Endothelial cell of umbilical vein (primary cell): Measurements from ENCODE around the gene GJD2. TPM values are rescaled to one million over a fixed set of nuclear protein-coding genes. Genes with fewer than 3 reads are reported as not detected.

Source experiments
- BruUV-seq: library from RNA; stranded (reverse); fragments of 400-500 nt; replicated peaks from 2 replicates; lab custom pipeline; 2021; lab: Mats Ljungman, UMichigan
- CTCF ChIA-PET: fragments of 300-600, 350-600 bp; sonication (Branson Sonifier 250); formaldehyde crosslinking; loops from one replicate; lab custom pipeline; 2021; ENCODE audit warnings: antibody characterized with exemption, inconsistent platforms; lab: Charles Lee
- POLR2A ChIA-PET: fragments of 300-600, 350-600 bp; sonication (Branson Sonifier 250); formaldehyde crosslinking; loops from one replicate; lab custom pipeline; 2021; ENCODE audit warnings: antibody characterized with exemption, inconsistent platforms; lab: Charles Lee
- DNase-seq: peaks from one replicate; pipeline ENCODE4 v3.0.0-alpha.2; 2011; ENCODE audit warnings: low read depth, low spot score
- FAIRE-seq: peaks from 2 replicates; lab custom pipeline; 2011; peaks lifted over from hg19 to GRCh38; lab: Jason Lieb, UNC
- H2AFZ ChIP-seq: 2 replicates; pipeline ENCODE4 v1.6.0; 2012; ENCODE audit warnings: low read depth, low read length, control low read depth, inconsistent platforms
- H3K27ac ChIP-seq: 2 replicates; pipeline ENCODE4 v1.5.1; 2011; ENCODE audit warnings: low read depth, mild to moderate bottlenecking, control low read depth, low read length, moderate library complexity; ENCODE audit not compliant: insufficient read depth
- H3K27me3 ChIP-seq, 2 experiments: 2 replicates each; pipeline versions ENCODE4 v1.6.0 to v1.6.1; 2011; ENCODE audit warnings: low read length in 2 of 2, mixed read lengths in 1 of 2; ENCODE audit not compliant: control insufficient read depth in 2 of 2, insufficient read depth in 2 of 2
- H3K36me3 ChIP-seq, 2 experiments: 2 replicates in 1 of 2; 3 replicates in 1 of 2; pipeline ENCODE4 v1.5.1; 2011; ENCODE audit warnings: low read length in 2 of 2, mild to moderate bottlenecking in 1 of 2, moderate library complexity in 1 of 2; ENCODE audit not compliant: control insufficient read depth in 2 of 2, insufficient read depth in 2 of 2; ENCODE audit errors: extremely low read depth in 1 of 2
- H3K4me1 ChIP-seq: 3 replicates; pipeline ENCODE4 v1.5.1; 2011; ENCODE audit warnings: mild to moderate bottlenecking, low read length; ENCODE audit not compliant: control insufficient read depth, insufficient read depth; ENCODE audit errors: extremely low read depth
- H3K4me2 ChIP-seq: 2 replicates; pipeline ENCODE4 v1.6.1; 2011; ENCODE audit warnings: low read length, control low read depth, mixed read lengths; ENCODE audit not compliant: insufficient read depth
- H3K4me3 ChIP-seq, 3 experiments: fragments of 200-600 bp in 1 of 3; sonication (generic), shearing (Covaris generic) in 1 of 3; replicated peaks in 1 of 3; 2 replicates each; pipeline ENCODE4 v1.5.1; 2011 to 2016; ENCODE audit warnings: control low read depth in 3 of 3, low read length in 3 of 3, mild to moderate bottlenecking in 2 of 3, inconsistent platforms in 1 of 3, low read depth in 1 of 3, moderate library complexity in 1 of 3; ENCODE audit not compliant: insufficient read depth in 1 of 3
- H3K79me2 ChIP-seq: 2 replicates; pipeline ENCODE4 v1.6.0; 2012; ENCODE audit warnings: low read length, inconsistent platforms; ENCODE audit not compliant: control insufficient read depth, insufficient read depth
- H3K9ac ChIP-seq: replicated peaks from 2 replicates; pipeline ENCODE3; 2011; ENCODE audit warnings: low read length, control low read depth; ENCODE audit not compliant: insufficient read depth; ENCODE audit errors: extremely low read depth
- H3K9me1 ChIP-seq: replicated peaks from 3 replicates; pipeline ENCODE4 v1.6.0; 2011; ENCODE audit warnings: mild to moderate bottlenecking, low read length; ENCODE audit not compliant: control insufficient read depth, insufficient read depth; ENCODE audit errors: extremely low read depth
- H3K9me3 ChIP-seq: replicated peaks from 2 replicates; pipeline ENCODE4 v1.5.1; 2012; ENCODE audit warnings: low read length, inconsistent platforms; ENCODE audit not compliant: control insufficient read depth, insufficient read depth
- H4K20me1 ChIP-seq: replicated peaks from 2 replicates; pipeline ENCODE3; 2011; ENCODE audit warnings: mild to moderate bottlenecking, low read length; ENCODE audit not compliant: control insufficient read depth, insufficient read depth; ENCODE audit errors: extremely low read depth
- EZH2 ChIP-seq: IDR thresholded peaks from 2 replicates; pipeline ENCODE4 v1.6.1; 2012; ENCODE audit warnings: borderline replicate concordance, low read depth, mild to moderate bottlenecking, moderate library complexity, low read length, inconsistent platforms; ENCODE audit not compliant: severe bottlenecking
- FOS ChIP-seq: IDR thresholded peaks from 2 replicates; pipeline ENCODE4 v1.6.1; 2011; ENCODE audit warnings: mild to moderate bottlenecking, low read length, moderate library complexity, borderline replicate concordance; ENCODE audit not compliant: insufficient read depth
- GATA2 ChIP-seq: IDR thresholded peaks from 2 replicates; pipeline ENCODE4 v1.7.0; 2011; ENCODE audit warnings: low read depth, mild to moderate bottlenecking, moderate library complexity, mixed read lengths, low read length; ENCODE audit not compliant: insufficient read length, insufficient read depth
- JUN ChIP-seq: IDR thresholded peaks from 2 replicates; pipeline ENCODE4 v1.6.1; 2011; ENCODE audit warnings: borderline replicate concordance, low read depth; ENCODE audit not compliant: insufficient read length, insufficient read depth
- MYC ChIP-seq: IDR thresholded peaks from one replicate; pipeline ENCODE4 v1.6.1; 2011; ENCODE audit warnings: mild to moderate bottlenecking, low read depth, low read length
- POLR2A ChIP-seq: IDR thresholded peaks from 2 replicates; pipeline ENCODE4 v1.6.1; 2012; ENCODE audit warnings: low read depth, mild to moderate bottlenecking, control low read depth, low read length
- POLR2AphosphoS5 ChIP-seq: IDR thresholded peaks from 2 replicates; pipeline ENCODE4 v1.6.1; 2012; ENCODE audit warnings: low read depth, mild to moderate bottlenecking, control low read depth, low read length, moderate library complexity; ENCODE audit not compliant: insufficient read depth
- dilution Hi-C: fragments of 300-500 bp; cut with MboI; formaldehyde crosslinking; loops from one replicate; pipeline ENCODE4 v1.15.0; 2019; ENCODE audit warnings: low sequenced_read_pairs; ENCODE audit not compliant: extremely low pct_ligation_motif_present
- intact Hi-C: fragments of 100-400 bp; cut with micrococcal nuclease; formaldehyde crosslinking; loops from one replicate; pipeline ENCODE4 v1.10.0; 2022
- polyA plus RNA-seq, 4 experiments: library from polyadenylated mRNA; depleted of rRNA in 3 of 4; stranded (reverse) in 3 of 4; unstranded in 1 of 4; fragments of >200 nt; gene quantifications; 2 replicates each; pipeline versions ENCODE4 v1.2.1 to v1.2.3, GENCODE V29; 2011 to 2012; ENCODE audit warnings: missing spikeins in 1 of 4
- total RNA-seq: library from RNA; stranded (reverse); gene quantifications from 2 replicates; pipeline ENCODE4 v1.2.3, GENCODE V29; 2021
- TF ChIP-seq, protein P1 (sequence below): IDR thresholded peaks from 2 replicates; pipeline ENCODE4 v1.6.1; 2011; ENCODE audit not compliant: insufficient read depth, insufficient read length
- TF ChIP-seq, protein P2 (sequence below), 2 donors: IDR thresholded peaks; 1 replicate in 1 of 2; 2 replicates in 1 of 2; pipeline ENCODE4 v1.5.1; 2011; ENCODE audit warnings: low read length in 2 of 2, mild to moderate bottlenecking in 2 of 2, moderate library complexity in 2 of 2, control low read depth in 1 of 2, inconsistent platforms in 1 of 2, low read depth in 1 of 2; ENCODE audit not compliant: insufficient read depth in 1 of 2; ENCODE audit errors: extremely low read depth in 1 of 2

GJD2 gene
- total and polyA plus RNA-seq, 2 donors (not counting 3 experiments of a cell fraction or from before 2014, with no cell fraction given) = not detected

DNA sequence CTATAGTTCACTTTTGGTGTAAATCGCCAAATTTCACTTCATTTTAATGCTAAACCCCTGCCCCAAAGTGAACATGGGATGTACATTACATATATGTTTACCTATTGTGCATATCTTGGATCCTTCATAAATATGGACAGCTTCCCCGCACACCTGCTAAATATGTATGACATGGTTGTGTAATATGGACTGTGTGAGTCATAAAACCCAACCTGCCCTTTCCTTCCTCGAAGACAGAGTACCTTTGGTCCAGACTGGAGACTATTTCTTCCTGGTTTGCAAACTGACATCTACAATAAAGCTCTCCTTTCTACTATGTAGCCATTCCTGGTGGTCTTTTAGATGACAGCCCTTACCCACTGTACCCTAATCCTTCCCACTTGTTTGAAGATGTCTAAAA is 28.1 kb upstream of the GJD2 start:
- Histone ChIP-seq H3K4me2 (no peak overlapping the region), H3K27me3 (peaks cover 8 to 10% of the 10 kb centered on the region in 2 experiments), H4K20me1 (no peaks in the 10 kb centered on the region), H3K4me3 (no peak overlapping the region), H3K79me2 (no peaks in the 10 kb centered on the region), H3K36me3 (no peaks in the 10 kb centered on the region), H3K9me1 (no peaks in the 10 kb centered on the region), H3K4me1 (no peaks in the 10 kb centered on the region), H2AFZ (no peak overlapping the region), H3K9me3 (no peaks in the 10 kb centered on the region), H3K9ac (no peak overlapping the region), H3K27ac (no peak overlapping the region)
- dilution Hi-C loops = no loop called here
- TF ChIP-seq, protein P1, sequence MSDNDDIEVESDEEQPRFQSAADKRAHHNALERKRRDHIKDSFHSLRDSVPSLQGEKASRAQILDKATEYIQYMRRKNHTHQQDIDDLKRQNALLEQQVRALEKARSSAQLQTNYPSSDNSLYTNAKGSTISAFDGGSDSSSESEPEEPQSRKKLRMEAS = no peak
- TF ChIP-seq FOS (no peak), POLR2A (no peak), EZH2 (no peak), JUN (no peak), POLR2AphosphoS5 (no peak), GATA2 (no peak), MYC (no peak)
- TF ChIP-seq, protein P2, sequence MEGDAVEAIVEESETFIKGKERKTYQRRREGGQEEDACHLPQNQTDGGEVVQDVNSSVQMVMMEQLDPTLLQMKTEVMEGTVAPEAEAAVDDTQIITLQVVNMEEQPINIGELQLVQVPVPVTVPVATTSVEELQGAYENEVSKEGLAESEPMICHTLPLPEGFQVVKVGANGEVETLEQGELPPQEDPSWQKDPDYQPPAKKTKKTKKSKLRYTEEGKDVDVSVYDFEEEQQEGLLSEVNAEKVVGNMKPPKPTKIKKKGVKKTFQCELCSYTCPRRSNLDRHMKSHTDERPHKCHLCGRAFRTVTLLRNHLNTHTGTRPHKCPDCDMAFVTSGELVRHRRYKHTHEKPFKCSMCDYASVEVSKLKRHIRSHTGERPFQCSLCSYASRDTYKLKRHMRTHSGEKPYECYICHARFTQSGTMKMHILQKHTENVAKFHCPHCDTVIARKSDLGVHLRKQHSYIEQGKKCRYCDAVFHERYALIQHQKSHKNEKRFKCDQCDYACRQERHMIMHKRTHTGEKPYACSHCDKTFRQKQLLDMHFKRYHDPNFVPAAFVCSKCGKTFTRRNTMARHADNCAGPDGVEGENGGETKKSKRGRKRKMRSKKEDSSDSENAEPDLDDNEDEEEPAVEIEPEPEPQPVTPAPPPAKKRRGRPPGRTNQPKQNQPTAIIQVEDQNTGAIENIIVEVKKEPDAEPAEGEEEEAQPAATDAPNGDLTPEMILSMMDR (IDR thresholded peaks at IDR 0.05; ENCODE audit: extremely low read depth in 1 of 2, insufficient read depth in 1 of 2, low read depth in 1 of 2, low read length in 2 of 2) = no peak
- no peak for DNase-seq
- ChIA-PET POLR2A (no interaction called here), CTCF (no interaction called here)
- no TSS peak for BruUV-seq
- intact Hi-C loops = no loop called here
- no peak for FAIRE-seq
